Natural killer cell treated with Interleukin-12 subunit alpha and Interleukin-12 subunit beta and Interleukin-15 and Interleukin-18, amount 100 ng/mL, for 72 hours (primary cell): ENCODE results near the gene RANBP1. TPM values are rescaled to one million over a fixed set of nuclear protein-coding genes. Genes with fewer than 3 reads are reported as not detected.

ENCODE experiments used
- ATAC-seq, 2 donors: fragments of 150-1000 bp; cut with Tn5 transposase in 1 of 2; sonication (Bioruptor Pico), chemical (Tn5 transposase) in 1 of 2; 2 replicates each; pipeline ENCODE4 v1.10.0; 2021
- DNase-seq: peaks from one replicate; pipeline ENCODE4 v3.0.0; 2022; ENCODE audit warnings: low spot score
- H3K27ac Mint-ChIP-seq, 2 donors: 1 replicate in 1 of 2; 2 replicates in 1 of 2; pipeline ENCODE4 v1.8.0; 2022; ENCODE audit warnings: mixed read lengths in 2 of 2, mild to moderate bottlenecking in 1 of 2, moderate library complexity in 1 of 2
- H3K27me3 Mint-ChIP-seq, 2 donors: 1 replicate in 1 of 2; 2 replicates in 1 of 2; pipeline ENCODE4 v1.8.0; 2022; ENCODE audit warnings: mixed read lengths in 2 of 2
- H3K36me3 Mint-ChIP-seq: one replicate; pipeline ENCODE4 v1.8.0; 2022; ENCODE audit warnings: mixed read lengths
- H3K4me1 Mint-ChIP-seq, 2 donors: 1 replicate in 1 of 2; 2 replicates in 1 of 2; pipeline ENCODE4 v1.8.0; 2022; ENCODE audit warnings: low read depth in 2 of 2, mixed read lengths in 2 of 2, mild to moderate bottlenecking in 1 of 2
- H3K4me3 Mint-ChIP-seq: one replicate; pipeline ENCODE4 v1.8.0; 2022; ENCODE audit warnings: mixed read lengths
- H3K9me3 Mint-ChIP-seq: 2 replicates; pipeline ENCODE4 v1.8.0; 2022; ENCODE audit warnings: mixed read lengths
- total RNA-seq, 2 donors: library from RNA; stranded (reverse); gene quantifications; one replicate each; pipeline ENCODE4 v1.2.3, GENCODE V29; 2022

RANBP1 gene
- total RNA-seq, 2 donors from 2014 or later, result 236 to 499 TPM

DNA sequence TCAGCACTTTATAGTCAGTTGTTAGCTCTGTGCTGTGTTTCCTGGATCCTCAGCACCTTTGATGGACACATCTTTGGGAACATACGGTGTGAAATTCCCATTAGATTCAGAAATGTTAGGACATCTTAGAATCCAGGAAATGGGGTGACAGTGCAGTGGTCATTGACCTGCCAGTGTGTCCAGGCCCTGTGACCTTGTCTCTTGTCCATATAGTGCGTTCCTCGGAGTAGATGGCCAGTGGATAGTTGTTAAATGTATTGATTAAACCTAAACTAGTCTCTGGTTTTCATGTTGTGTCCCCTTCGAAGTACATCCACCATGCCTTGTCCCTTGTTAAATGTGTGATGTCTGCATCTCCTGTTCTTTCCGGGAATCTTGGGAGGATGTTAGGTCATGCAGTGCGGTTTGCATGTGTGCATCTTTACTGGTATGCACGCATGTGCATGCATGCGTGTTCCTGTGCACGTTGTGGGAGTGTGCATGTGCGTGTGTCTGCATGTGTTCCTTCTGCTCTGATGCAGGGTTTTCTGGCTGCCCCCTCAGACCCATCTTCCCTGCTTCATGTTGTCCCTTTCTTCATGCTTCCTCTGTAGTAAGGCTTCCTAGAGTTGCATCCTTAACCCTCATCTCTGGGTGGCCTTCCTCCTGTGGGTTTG is 31.9 kb upstream of the RANBP1 start:
- DNase-seq (peak; percentile 31), ATAC-seq (no peak)
- H3K4me1 Mint-ChIP-seq, result peaks cover 48 to 56% of the 10 kb centered on the region in 2 donors
- peak overlapping the region; percentile 22 to 42 for H3K27ac Mint-ChIP-seq
- no peaks in the 10 kb centered on the region for H3K27me3 Mint-ChIP-seq
- peak overlapping the region; percentile 87 for H3K4me3 Mint-ChIP-seq
- no peaks in the 10 kb centered on the region for H3K9me3 Mint-ChIP-seq
- peaks cover 16% of the 10 kb centered on the region for H3K36me3 Mint-ChIP-seq

DNA sequence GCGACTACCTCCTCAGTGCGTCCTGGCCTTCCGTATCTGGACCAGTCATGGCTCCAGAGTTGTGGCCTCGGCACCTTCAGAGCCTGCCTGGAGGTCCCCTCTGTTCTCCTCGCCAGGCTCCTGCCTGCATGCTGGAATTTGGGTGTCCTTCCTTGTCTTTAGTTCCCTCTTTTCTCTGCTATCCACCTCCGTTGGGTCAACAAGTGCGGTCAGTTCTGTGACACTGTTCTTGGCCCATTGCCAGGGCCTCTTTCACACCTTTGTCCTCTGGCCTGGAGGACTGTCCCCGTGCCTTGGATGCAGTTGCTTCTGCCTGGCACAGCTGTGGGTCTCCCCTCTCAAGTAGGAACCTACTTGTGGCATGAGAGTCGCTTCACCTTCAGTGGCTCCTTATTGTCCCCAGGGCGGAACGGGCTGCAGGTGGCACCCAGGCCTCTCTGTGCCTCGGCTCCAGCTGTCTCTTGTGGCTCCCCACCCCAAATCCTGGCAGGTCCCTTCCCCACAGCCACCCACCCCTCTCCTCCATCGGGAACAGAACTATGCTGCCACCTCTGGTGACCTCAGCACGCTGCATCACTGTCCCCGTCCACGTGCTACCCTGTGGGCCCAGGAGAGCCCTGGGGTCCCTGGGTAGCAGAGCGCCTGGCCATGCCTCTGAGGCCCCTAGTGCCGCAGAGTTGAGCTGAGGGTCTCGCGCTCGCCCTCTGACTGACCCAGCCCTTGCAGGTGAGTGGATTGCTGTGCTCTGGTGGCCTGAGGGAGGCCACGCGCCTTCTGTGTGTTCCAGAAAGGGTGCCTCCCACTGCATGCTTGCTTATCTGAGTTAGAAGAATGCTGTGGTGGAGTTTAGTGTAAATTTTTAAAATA is 31.1 kb upstream of the RANBP1 start:
- peak overlapping the region; percentile 10 for H3K4me3 Mint-ChIP-seq
- no peak overlapping the region for H3K27ac Mint-ChIP-seq
- no peak for ATAC-seq
- peaks cover 48 to 56% of the 10 kb centered on the region in 2 donors for H3K4me1 Mint-ChIP-seq
- H3K36me3 Mint-ChIP-seq, result peaks cover 17% of the 10 kb centered on the region
- H3K27me3 Mint-ChIP-seq, result no peaks in the 10 kb centered on the region
- DNase-seq, result peak; percentile 57
- H3K9me3 Mint-ChIP-seq, result no peaks in the 10 kb centered on the region

DNA sequence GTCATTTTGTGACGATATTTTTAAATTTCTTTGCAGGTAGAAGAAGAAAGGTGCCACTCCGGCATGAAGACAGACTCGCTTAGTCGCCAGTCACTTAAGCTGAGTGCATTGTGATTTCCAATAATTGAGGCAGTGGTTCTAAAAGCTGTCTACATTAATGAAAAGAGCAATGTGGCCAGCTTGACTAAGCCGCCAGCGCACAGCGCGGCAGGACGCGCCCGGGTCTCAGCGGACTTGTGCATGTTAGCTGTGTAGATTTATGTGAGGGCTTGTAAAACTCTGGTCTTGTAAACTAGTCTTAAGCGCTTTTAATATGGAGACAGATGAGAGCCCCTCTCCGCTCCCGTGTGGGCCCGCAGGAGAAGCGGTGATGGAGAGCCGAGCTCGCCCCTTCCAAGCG is 30.3 kb upstream of the RANBP1 start:
- Mint-ChIP-seq H3K36me3 (peaks cover 21% of the 10 kb centered on the region), H3K4me3 (no peak overlapping the region), H3K9me3 (no peaks in the 10 kb centered on the region), H3K27ac (no peak overlapping the region), H3K4me1 (peaks cover 51 to 59% of the 10 kb centered on the region in 2 donors), H3K27me3 (no peaks in the 10 kb centered on the region)
- no peak for ATAC-seq
- peak; percentile 20 for DNase-seq

DNA sequence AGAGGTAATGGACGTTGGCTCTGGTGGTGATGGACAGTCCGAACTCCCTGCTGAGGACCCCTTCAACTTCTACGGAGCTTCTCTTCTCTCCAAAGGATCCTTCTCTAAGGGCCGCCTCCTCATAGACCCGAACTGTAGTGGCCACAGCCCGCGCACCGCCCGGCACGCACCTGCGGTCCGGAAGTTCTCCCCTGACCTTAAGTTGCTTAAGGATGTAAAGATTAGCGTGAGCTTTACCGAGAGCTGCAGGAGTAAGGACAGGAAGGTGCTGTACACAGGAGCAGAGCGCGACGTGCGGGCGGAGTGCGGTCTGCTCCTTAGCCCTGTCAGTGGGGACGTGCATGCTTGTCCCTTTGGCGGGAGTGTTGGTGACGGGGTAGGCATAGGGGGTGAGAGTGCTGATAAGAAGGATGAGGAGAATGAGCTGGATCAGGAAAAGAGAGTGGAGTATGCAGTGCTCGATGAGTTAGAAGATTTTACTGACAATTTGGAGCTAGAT is 29.8 kb upstream of the RANBP1 start:
- Mint-ChIP-seq H3K4me1 (peaks cover 47 to 58% of the 10 kb centered on the region in 2 donors), H3K36me3 (peaks cover 26% of the 10 kb centered on the region)

DNA sequence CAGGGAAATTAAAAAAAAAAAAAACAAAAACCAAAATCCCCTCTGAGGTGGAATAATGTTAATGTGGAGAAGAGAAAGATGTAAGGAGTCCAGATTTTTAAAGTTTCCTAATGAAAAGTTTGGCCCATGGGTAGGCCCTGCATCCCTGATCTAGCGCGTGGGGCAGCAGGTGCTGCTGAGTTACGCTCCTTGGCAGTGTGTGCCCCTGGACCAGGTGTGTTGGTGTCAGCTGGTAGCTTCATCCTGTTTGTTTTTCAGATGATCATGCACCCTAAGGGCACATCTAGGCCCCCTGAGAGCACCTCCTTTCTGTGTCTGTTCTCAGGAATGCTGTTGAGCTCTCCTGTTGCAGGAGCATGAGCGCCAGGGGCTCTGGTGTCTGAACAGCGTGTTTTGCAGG is 29.1 kb upstream of the RANBP1 start:
- H3K36me3 Mint-ChIP-seq, result peaks cover 26% of the 10 kb centered on the region
- no peak overlapping the region for H3K4me3 Mint-ChIP-seq
- DNase-seq (no peak), ATAC-seq (no peak)
- peak overlapping the region in 1 of 2 donors; percentile 24 for H3K27ac Mint-ChIP-seq
- H3K9me3 Mint-ChIP-seq, result no peaks in the 10 kb centered on the region
- no peaks in the 10 kb centered on the region for H3K27me3 Mint-ChIP-seq
- peaks cover 41 to 59% of the 10 kb centered on the region in 2 donors for H3K4me1 Mint-ChIP-seq

More for the DNA sequence above, 29.8 kb upstream of the RANBP1 start:
- ATAC-seq, result no peak
- Mint-ChIP-seq H3K4me3 (no peak overlapping the region), H3K27me3 (no peaks in the 10 kb centered on the region), H3K9me3 (no peaks in the 10 kb centered on the region), H3K27ac (peak overlapping the region in 1 of 2 donors; percentile 24)
- peak; percentile 41 for DNase-seq

DNA sequence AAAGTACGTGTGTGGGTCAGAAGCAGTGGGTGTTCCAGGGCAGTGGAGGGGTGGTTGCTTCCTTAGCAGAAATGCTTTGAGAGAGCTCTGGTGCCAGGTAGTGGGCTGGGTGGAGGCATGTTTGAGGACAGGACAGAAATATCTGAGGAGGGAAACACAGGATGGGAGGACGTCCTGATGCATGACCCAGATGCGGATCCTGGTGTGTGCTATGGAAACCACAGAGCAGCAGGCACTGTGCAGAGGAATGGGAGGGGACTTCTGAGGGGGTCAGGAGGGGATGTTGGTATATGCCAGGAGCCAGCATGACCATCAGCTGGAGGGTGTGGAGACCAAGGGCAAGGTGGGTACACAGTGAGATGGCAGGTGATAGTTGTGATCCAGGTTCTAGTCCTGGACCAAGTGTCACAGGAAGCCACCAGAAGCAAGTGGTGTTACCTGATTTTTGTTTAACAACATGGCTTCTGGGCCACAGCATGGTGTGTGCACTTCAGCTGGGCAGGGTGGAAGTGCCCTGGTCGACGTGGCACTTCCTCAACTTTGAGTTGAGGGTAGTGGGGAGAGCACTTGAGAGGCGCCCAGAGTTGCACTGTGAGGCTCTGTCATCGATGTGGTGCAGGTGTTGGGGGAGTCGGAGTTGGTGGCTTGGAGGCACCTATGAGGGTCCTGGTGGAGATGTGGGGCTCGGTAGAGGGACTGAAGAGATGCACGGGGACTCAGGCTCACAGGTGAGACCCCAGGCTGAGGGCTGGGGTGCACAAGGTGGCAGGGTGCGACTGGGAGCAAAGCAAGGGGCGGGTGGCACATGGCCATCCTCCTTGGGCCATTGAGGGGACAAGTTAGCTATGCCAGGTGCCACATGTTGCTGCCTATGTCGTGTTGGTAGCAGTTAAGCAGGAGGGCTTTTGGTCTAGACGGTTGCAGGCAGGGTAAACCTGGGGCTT is 28.3 kb upstream of the RANBP1 start:
- ATAC-seq, result no peak
- H3K27ac Mint-ChIP-seq, result peak overlapping the region; percentile 40 to 83
- H3K36me3 Mint-ChIP-seq, result peaks cover 24% of the 10 kb centered on the region

DNA sequence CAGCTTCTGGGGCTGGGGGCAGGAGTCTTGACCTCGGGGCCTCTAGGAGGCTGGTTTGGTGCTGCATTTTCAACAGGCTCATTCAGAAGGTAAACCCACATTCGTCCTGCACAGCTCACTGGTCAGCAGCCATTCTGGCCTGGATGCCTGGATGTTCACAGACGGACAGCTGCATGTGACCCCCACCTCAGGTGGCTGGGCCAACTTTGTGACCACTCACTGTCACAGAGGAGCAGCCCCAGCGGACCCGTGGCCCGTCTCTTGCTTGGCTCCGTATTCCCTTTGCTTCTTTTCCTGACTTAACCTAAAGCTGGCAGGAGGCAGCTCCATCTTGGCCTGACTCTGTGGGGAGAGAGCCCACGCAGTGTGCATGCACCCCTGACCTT is 27.6 kb upstream of the RANBP1 start:
- Mint-ChIP-seq H3K4me3 (no peak overlapping the region), H3K27ac (no peak overlapping the region), H3K9me3 (no peaks in the 10 kb centered on the region), H3K36me3 (peaks cover 24% of the 10 kb centered on the region), H3K4me1 (peaks cover 31 to 55% of the 10 kb centered on the region in 2 donors), H3K27me3 (no peaks in the 10 kb centered on the region)
- ATAC-seq, result no peak
- no peak for DNase-seq

More for the DNA sequence above, 28.3 kb upstream of the RANBP1 start:
- Mint-ChIP-seq H3K9me3 (no peaks in the 10 kb centered on the region), H3K4me1 (peaks cover 38 to 61% of the 10 kb centered on the region in 2 donors), H3K4me3 (peak overlapping the region; percentile 33), H3K27me3 (no peaks in the 10 kb centered on the region)
- peak; percentile 46 for DNase-seq

DNA sequence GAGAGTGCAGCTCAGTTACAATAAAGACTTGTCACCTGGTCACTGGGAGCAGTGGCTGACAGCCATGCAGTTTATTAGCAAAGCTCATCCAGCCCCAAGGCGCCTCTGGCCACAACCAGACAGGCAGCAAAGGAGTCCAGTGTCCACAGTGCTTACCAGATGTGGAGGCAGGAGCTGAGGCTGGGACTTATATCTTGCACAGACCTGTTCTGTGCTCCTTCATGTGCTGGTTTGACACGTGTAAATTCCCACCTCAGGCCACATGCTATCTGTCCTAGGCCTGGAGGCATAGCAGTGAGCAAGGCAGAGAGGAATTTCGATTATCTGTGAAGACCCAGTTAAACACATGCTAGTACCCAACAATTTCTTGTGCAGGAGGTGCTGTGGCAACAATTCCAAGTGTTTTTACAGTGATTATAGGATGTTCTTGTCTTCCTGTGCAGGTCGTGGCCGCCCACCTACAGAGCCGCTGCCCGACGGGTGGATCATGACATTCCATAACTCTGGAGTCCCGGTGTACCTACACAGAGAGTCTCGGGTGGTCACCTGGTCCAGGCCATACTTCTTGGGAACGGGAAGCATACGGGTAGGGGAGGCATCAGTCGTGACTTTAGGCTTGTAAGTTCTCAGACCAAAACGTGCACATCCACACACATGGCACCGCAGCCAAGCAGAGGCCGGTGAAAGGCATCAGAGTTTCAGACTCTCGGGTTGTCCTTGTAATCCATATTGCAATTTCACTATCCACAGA is 26.5 kb upstream of the RANBP1 start:
- no peak overlapping the region for H3K27ac Mint-ChIP-seq
- H3K4me1 Mint-ChIP-seq, result peaks cover 26 to 49% of the 10 kb centered on the region in 2 donors
- H3K4me3 Mint-ChIP-seq, result no peak overlapping the region
- ATAC-seq, result no peak
- no peaks in the 10 kb centered on the region for H3K9me3 Mint-ChIP-seq
- H3K36me3 Mint-ChIP-seq, result peaks cover 24% of the 10 kb centered on the region
- no peaks in the 10 kb centered on the region for H3K27me3 Mint-ChIP-seq
- DNase-seq, result peak; percentile 16

DNA sequence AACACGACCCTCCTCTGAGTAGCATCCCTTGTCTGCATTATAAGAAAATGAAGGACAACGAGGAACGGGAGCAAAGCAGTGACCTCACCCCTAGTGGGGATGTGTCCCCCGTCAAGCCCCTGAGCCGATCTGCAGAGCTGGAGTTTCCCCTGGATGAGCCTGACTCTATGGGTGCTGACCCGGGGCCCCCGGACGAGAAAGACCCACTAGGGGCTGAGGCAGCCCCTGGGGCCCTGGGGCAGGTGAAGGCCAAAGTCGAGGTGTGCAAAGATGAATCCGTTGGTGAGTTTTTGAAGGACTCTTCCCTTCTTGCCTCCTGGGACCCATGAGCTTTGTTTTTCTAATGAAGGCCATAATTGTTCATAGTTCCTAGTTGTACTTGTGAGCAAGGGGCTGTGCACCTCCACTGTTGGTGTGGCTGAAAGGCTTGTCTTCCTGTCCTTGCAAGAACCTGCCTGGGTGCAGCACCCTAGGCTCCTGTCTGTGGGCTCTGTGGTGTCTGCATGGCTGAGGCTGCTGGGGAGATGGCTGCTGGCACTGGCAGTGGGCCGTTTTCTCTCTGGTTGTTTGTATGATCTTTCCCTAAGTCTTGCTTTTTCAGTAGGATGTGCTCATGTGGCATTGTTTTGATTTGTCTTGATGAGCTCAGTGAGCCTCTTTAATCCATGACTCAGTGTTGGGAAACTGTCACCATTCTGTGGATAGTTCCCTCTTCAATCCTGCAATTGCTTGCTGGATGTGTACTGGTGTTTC is 25.8 kb upstream of the RANBP1 start:
- no peaks in the 10 kb centered on the region for H3K27me3 Mint-ChIP-seq
- H3K36me3 Mint-ChIP-seq, result peaks cover 26% of the 10 kb centered on the region
- DNase-seq, result peak; percentile 40
- peaks cover 22 to 46% of the 10 kb centered on the region in 2 donors for H3K4me1 Mint-ChIP-seq
- no peak for ATAC-seq
- H3K9me3 Mint-ChIP-seq, result no peaks in the 10 kb centered on the region
- peak overlapping the region; percentile 51 for H3K4me3 Mint-ChIP-seq
- H3K27ac Mint-ChIP-seq, result no peak overlapping the region

DNA sequence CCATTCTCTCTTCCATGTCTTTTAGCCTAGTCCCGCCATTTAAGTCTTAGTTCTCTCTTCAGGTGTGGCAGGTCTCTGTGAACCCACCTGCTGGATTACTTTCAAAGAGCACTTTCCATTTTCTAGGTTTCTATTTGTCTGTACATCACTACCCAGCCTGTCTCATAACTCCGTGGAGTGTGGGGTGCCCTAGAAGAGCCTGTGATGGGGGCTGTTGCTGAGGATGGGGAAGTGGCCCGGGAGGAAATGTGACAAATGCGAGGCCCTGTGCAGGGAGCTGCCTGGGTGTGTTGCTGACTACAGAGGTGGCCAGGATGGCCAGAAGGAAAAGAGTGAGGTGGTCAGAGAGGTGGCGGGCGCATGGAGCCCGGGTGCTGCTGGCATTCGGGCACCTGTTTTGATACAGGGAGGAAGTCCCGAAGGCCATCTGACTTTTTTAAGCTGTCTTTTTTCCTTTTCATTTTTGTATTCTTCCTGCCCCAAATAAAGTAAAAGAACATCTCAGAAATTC is 25.1 kb upstream of the RANBP1 start:
- Mint-ChIP-seq H3K9me3 (no peaks in the 10 kb centered on the region), H3K36me3 (peaks cover 30% of the 10 kb centered on the region), H3K4me3 (peak overlapping the region; percentile 51), H3K4me1 (peaks cover 22 to 44% of the 10 kb centered on the region in 2 donors), H3K27me3 (no peaks in the 10 kb centered on the region), H3K27ac (peak overlapping the region; percentile 9 to 32)
- ATAC-seq, result no peak
- peak; percentile 38 for DNase-seq

DNA sequence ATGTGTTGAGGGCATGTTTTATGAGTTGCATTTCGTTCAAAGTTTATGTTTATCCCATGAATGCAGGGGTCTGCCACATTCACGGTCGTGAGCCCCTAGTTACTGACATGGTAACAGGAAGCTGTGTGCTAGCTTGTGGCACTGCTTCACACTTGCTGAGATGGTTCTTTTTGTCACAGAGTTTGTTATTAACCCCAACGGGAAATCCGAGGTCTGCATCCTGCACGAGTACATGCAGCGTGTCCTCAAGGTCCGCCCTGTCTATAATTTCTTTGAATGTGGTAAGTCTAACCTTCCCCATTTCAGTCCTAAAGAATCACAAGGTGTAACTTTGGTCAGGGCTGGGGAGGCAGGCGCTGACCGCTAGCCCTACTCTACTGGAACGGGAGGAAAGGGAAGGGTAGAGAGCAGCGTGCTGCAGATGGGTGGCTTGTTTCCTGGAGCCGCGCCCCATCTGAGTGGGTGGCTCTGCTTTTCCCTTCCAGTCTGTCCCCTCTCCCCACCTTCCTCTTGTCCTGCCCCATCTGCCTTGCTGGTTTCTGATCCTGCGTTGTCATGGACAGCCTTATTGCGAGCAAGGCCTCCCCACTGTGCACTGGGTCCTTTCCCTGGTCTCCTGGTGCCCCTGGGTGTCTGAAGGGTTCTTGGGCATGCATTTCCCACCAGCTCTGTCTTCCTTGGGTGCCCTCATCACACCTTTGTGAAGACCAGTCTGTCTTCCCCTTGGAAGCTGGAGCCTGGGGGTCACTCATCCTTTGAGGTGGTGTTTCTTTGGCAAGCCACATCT is 24.0 kb upstream of the RANBP1 start:
- H3K36me3 Mint-ChIP-seq, result peaks cover 33% of the 10 kb centered on the region
- H3K27me3 Mint-ChIP-seq, result no peaks in the 10 kb centered on the region
- peak; percentile 61 for DNase-seq
- peaks cover 16 to 35% of the 10 kb centered on the region in 2 donors for H3K4me1 Mint-ChIP-seq
- ATAC-seq, result peak; percentile 53 to 63
- peak overlapping the region in 1 of 2 donors; percentile 35 for H3K27ac Mint-ChIP-seq
- H3K9me3 Mint-ChIP-seq, result no peaks in the 10 kb centered on the region
- H3K4me3 Mint-ChIP-seq, result peak overlapping the region; percentile 25
